ENCODE results near the gene PLEKHG5.

The PLEKHG5 gene

DNA sequence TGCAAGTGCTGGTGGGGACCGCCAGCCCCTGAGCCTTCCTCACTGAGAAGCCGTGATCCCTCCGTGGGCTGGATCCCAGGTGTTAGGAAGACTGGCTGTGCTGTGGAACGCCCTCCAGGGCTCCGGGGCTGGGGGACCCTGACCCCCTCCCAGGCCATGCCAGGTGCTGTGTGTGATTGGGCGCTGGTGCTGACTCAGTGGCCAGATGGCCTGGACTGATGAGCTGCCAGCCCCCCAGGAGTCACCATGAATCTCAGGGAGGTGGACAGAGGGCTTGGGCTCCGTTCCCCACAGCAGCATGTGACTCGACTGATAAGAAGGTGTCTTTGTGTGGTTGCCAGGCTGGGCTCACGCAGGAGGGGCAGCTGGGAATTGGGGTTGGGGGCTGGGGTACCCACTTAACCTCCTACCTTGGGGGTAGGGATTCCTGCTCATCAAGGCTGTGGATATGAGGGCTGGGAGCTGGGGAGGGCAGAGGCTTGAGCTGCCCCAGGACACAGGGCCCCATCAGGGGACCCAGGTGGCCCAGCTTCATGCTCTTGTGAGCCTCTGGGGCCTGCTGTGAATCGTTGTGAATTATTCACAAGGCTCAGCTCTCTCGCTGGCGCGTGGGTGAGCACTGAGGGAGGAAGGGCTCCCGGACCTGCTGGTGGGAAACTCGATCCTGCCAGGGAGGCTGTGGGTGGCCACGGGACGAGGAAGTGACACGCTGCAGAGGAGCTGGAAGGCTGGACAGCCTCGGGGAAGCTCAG lies 61.6 kb downstream of the PLEKHG5 start:
- peak; percentile 73; the same call in 1 of the 2 replicates for TF ChIP-seq EGR1 (IDR thresholded peaks at IDR 0.05)
- TF ChIP-seq TCF12 (IDR thresholded peaks at IDR 0.05; ENCODE audit: low read depth): 0 out of 2 replicates have a peak, but pooled peaks have one; percentile 21
- peak; percentile 62; the same call in 1 of the 2 replicates for TF ChIP-seq ZBTB7A (IDR thresholded peaks at IDR 0.05; ENCODE audit: low read depth)
- TF ChIP-seq EP300 (IDR thresholded peaks at IDR 0.05; ENCODE audit: borderline replicate concordance): peak; percentile 32; the same call in 1 of the 2 replicates

DNA sequence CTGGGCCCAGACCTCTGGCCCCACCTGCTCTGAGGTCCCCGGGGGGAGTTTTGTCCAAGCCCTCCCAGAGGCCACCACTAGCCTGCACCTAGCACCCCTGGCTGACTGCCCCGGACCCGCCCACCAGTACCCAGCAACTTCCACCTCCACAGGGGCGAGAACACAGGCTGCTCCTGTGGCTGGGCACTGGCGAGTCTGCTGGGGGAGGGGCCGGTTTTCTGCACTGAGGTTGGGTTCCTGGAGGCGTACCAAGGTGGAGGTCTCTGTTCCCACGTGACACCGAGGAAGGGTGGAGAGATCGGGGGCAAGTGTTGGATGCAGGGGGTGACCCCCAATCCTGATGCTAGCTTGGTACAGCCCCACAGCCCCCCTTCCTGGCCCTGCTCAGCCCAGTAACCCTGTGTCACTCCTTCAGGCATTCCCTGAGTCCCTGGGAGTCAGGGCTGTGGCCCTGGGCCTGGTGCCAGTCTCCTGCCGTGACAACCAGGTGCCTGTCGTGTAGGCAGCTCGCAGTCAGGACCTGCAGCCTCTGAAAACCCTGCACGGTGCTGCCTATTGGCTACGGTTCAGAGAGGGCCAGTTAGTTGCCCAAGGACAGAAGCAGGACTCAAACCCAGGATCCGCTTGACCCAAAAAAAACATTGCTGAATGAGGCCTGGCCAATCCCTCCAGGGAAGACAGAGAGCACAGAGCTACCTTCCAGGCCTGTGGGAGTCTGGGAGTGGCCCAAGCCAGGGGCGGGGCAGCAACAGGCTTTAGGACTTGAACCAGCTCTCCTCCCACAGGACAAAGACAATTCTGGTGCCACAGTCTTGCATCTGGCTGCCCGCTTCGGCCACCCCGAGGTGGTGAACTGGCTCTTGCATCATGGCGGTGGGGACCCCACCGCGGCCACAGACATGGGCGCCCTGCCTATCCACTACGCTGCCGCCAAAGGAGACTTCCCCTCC lies 63.8 kb downstream of the PLEKHG5 start:
- no peak for TF ChIP-seq CEBPB (IDR thresholded peaks at IDR 0.05)
- TF ChIP-seq, protein P1, sequence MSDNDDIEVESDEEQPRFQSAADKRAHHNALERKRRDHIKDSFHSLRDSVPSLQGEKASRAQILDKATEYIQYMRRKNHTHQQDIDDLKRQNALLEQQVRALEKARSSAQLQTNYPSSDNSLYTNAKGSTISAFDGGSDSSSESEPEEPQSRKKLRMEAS (IDR thresholded peaks at IDR 0.05): 0 out of 2 replicates have a peak, but pooled peaks have one; percentile 48
- TF ChIP-seq NFIC (IDR thresholded peaks at IDR 0.05): peak; percentile 89
- TF ChIP-seq, protein P2, sequence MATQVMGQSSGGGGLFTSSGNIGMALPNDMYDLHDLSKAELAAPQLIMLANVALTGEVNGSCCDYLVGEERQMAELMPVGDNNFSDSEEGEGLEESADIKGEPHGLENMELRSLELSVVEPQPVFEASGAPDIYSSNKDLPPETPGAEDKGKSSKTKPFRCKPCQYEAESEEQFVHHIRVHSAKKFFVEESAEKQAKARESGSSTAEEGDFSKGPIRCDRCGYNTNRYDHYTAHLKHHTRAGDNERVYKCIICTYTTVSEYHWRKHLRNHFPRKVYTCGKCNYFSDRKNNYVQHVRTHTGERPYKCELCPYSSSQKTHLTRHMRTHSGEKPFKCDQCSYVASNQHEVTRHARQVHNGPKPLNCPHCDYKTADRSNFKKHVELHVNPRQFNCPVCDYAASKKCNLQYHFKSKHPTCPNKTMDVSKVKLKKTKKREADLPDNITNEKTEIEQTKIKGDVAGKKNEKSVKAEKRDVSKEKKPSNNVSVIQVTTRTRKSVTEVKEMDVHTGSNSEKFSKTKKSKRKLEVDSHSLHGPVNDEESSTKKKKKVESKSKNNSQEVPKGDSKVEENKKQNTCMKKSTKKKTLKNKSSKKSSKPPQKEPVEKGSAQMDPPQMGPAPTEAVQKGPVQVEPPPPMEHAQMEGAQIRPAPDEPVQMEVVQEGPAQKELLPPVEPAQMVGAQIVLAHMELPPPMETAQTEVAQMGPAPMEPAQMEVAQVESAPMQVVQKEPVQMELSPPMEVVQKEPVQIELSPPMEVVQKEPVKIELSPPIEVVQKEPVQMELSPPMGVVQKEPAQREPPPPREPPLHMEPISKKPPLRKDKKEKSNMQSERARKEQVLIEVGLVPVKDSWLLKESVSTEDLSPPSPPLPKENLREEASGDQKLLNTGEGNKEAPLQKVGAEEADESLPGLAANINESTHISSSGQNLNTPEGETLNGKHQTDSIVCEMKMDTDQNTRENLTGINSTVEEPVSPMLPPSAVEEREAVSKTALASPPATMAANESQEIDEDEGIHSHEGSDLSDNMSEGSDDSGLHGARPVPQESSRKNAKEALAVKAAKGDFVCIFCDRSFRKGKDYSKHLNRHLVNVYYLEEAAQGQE (IDR thresholded peaks at IDR 0.05; ENCODE audit: low read depth): no peak
- TF ChIP-seq ZBTB7A (IDR thresholded peaks at IDR 0.05; ENCODE audit: low read depth): peak; percentile 53; the same call in 1 of the 2 replicates
- no peak for TF ChIP-seq RAD21 (IDR thresholded peaks at IDR 0.05; ENCODE audit: low read depth)
- peak; percentile 44; the same call in 1 of the 2 replicates for TF ChIP-seq FOXM1 (IDR thresholded peaks at IDR 0.05; ENCODE audit: borderline replicate concordance, low read depth)
- no peak; the same call in 1 of the 2 replicates for TF ChIP-seq TEAD4 (IDR thresholded peaks at IDR 0.05)
- TF ChIP-seq EGR1 (IDR thresholded peaks at IDR 0.05): peak; percentile 35; the same call in 1 of the 2 replicates
- TF ChIP-seq TCF12 (IDR thresholded peaks at IDR 0.05; ENCODE audit: low read depth): peak; percentile 85
- peak; percentile 67; the same call in 1 of the 2 replicates for TF ChIP-seq EP300 (IDR thresholded peaks at IDR 0.05; ENCODE audit: borderline replicate concordance)
- TF ChIP-seq, protein P3, sequence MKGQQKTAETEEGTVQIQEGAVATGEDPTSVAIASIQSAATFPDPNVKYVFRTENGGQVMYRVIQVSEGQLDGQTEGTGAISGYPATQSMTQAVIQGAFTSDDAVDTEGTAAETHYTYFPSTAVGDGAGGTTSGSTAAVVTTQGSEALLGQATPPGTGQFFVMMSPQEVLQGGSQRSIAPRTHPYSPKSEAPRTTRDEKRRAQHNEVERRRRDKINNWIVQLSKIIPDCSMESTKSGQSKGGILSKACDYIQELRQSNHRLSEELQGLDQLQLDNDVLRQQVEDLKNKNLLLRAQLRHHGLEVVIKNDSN (IDR thresholded peaks at IDR 0.05): peak; percentile 76; the same call in 1 of the 2 replicates
- no peak for TF ChIP-seq TAF1 (IDR thresholded peaks at IDR 0.05; ENCODE audit: low read depth)

DNA sequence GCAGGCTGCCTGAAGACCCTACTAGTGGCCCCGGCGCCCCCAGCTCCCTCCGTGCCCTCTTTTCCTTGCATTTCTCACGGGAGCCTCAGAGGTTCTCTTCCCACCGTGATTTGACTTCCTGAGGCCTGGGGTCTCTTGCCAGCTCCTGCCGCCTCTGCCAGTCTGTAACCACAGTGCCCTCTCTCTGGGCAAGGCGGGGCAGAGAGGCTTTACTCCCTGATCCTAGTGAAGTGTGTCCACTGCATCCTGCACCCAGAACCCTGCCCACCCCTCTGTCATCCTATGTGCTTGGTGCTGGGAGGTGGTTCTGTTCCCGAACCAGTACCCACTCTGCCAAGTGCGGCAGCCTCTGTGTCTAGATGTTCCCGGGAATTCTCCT lies 64.5 kb downstream of the PLEKHG5 start:
- no peak for TF ChIP-seq CEBPB (IDR thresholded peaks at IDR 0.05)
- TF ChIP-seq CREB1 (IDR thresholded peaks at IDR 0.05; ENCODE audit: low read depth): no peak
- TF ChIP-seq RAD21 (IDR thresholded peaks at IDR 0.05; ENCODE audit: low read depth): no peak
- TF ChIP-seq ZBTB7A (IDR thresholded peaks at IDR 0.05; ENCODE audit: low read depth): no peak
- TF ChIP-seq FOXM1 (IDR thresholded peaks at IDR 0.05; ENCODE audit: borderline replicate concordance, low read depth): no peak
- no peak for TF ChIP-seq TAF1 (IDR thresholded peaks at IDR 0.05; ENCODE audit: low read depth)
- TF ChIP-seq, protein P1 (IDR thresholded peaks at IDR 0.05): no peak
- TF ChIP-seq YY1 (IDR thresholded peaks at IDR 0.05; ENCODE audit: low read depth): no peak
- TF ChIP-seq NFIC (IDR thresholded peaks at IDR 0.05): no peak
- TF ChIP-seq, protein P3 (IDR thresholded peaks at IDR 0.05): no peak
- no peak for TF ChIP-seq EGR1 (IDR thresholded peaks at IDR 0.05)
- TF ChIP-seq, protein P2 (IDR thresholded peaks at IDR 0.05; ENCODE audit: low read depth): no peak
- no peak for TF ChIP-seq TEAD4 (IDR thresholded peaks at IDR 0.05)
- TF ChIP-seq EP300 (IDR thresholded peaks at IDR 0.05; ENCODE audit: borderline replicate concordance): no peak

DNA sequence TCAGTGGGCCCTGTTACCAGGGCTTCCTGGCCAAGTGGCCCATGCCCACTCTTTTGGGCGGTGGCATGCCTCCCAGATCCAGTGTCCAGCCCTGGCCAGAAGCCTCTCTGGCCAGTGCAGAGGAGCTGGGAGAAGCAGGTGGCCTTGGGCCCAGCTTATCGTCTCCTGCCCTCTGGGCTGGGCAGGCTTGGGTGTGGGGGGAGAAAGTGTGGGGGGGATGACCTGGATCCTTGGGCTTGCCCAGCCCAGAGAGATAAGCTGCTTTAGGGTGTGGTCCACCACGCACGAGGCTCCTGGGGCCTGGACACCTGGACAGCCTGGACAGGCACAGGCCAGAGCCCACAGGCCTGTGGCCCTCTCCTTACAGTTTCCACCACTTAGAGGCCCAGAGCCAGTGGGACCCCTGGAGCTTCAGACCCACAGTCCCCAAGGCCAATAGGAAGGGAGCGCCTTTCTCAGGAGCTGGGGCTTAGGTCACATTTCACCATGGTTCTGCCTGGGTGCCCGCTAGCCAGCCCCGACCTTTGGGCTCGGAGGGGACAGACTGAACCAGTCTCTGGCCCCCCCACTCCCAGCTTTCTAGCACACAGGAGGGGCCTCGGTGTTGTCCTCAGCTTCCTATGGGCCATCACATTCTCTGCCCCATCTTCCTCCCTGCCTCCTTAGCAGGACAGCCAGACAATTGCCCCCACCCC lies 65.0 kb downstream of the PLEKHG5 start:
- TF ChIP-seq EGR1 (IDR thresholded peaks at IDR 0.05): no peak
- no peak for TF ChIP-seq FOXM1 (IDR thresholded peaks at IDR 0.05; ENCODE audit: borderline replicate concordance, low read depth)
- peak; percentile 50 for TF ChIP-seq ZBTB7A (IDR thresholded peaks at IDR 0.05; ENCODE audit: low read depth)
- no peak for TF ChIP-seq TEAD4 (IDR thresholded peaks at IDR 0.05)
- TF ChIP-seq, protein P3 (IDR thresholded peaks at IDR 0.05): no peak
- no peak for TF ChIP-seq TAF1 (IDR thresholded peaks at IDR 0.05; ENCODE audit: low read depth)
- TF ChIP-seq, protein P2 (IDR thresholded peaks at IDR 0.05; ENCODE audit: low read depth): no peak
- TF ChIP-seq, protein P1 (IDR thresholded peaks at IDR 0.05): 0 out of 2 replicates have a peak, but pooled peaks have one; percentile 33
